Skin of body (tissue), 2 donors: ENCODE measurements around the gene BUD23. TPM values are rescaled to one million over a fixed set of nuclear protein-coding genes. Genes with fewer than 3 reads are reported as not detected.
"Not testable (repeated sequence)": the region's sequence is repeated elsewhere in the genome, so short reads cannot be mapped to it uniquely, and the experiment has no call there.

Source experiments
- DNase-seq: peaks from one replicate; lab custom pipeline; 2025; lab: John Stamatoyannopoulos, UW
- total RNA-seq: library from RNA; depleted of rRNA; stranded (reverse); fragments of >200 nt; gene quantifications from one replicate; pipeline ENCODE4 v1.2.3, GENCODE V29; 2014

The BUD23 gene
- total RNA-seq, 1 donor from 2014 or later, result 28.0 TPM

DNA sequence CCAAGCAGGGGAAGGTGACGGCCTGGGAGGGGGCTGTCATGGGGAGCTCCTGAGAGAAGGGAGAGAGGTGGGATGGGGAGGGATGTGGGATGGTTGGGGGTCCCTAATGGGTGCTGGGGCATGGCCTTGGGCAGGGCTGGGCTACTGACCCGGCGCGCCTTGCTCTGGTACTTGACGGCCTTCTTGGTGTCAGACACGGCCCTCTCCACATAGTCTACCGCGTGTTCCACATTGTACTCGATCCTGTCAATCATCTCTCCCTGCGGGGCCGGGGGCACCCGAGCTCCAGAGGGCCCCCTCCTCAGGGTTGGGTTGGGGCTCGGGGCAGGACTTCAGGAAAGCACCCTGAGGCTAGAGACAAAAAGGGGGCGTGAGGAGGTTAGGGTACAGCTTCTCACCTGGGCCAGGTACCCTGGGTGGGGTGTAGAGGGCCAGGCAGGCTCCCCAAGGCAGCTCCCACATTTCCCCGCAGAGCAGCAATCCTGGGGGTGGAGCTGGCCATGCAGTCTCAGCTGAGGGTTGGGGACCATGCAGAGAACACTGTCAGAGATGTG, 17.3 kb downstream of the BUD23 start:
- no peak for DNase-seq

DNA sequence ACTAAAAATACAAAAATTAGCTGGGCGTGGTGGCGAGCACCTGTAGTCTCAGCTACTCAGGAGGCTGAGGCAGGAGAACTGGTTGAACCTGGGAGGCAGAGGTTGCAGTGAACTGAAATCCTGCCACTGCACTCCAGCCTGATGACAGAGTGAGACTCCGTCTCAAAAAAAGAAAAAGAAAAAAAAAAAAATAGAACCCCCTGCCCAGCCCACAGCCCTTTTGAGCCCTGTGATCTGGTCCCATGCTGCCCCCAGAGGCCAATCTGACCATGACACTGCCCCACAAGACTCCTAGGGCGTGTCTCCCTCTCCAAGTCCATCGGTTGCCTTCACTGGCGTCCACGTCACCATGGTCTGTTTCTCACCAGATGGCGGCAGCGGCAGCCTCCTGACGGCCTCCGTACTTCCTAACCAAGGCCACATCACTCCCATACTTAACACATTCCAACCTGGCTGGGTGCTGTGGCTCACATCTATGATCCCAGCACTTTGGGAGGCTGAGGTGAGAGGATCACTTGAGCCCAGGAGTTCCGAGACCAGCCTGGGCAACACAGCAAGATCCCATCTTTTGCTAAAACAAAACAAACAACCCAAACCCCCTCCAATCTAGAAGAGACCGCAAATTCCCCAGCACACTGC, 18.1 kb downstream of the BUD23 start:
- DNase-seq, result no peak

DNA sequence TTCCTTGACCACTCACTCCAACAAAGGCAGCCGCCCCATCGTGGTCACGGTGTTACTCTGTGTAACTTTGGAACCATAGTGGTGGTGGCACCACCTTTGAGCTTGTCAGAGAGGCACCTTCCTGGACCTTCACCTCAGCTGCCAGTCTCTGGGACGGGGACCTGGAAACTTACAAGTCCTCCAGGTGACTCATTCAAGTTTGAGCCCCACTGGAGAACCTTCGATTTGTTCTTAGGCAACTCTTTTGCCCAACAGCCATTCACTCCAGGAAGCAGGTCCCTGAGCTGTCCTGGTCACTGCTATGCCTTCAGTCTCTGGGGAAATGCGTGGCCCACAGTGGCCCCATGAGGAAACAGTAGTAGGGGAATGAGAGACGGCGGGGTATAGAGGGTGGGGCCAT, 18.8 kb downstream of the BUD23 start:
- DNase-seq, result no peak

GRCh38 chr7:73702665-73703064, 19.3 kb downstream of the BUD23 start:
- no peak for DNase-seq

DNA sequence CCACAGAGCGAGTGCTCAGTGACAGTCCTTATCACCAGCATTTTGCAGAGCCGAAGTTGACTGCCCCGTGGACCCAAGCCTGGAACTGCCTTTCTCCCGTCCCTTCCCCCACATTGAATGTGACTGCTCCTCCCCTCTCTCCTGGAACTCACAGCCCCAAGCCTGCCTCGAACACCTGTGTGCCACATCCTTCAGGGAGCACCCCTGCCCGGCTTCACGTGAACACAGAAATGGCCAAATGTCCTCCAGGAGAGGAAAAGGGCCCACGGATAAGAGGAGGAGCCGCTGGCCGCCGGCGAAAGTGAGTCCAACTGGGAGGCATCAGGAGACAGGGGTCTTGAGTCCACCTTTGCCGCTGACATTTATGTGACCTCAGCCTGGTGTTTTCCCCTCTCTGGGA, 19.8 kb downstream of the BUD23 start:
- no peak for DNase-seq

DNA sequence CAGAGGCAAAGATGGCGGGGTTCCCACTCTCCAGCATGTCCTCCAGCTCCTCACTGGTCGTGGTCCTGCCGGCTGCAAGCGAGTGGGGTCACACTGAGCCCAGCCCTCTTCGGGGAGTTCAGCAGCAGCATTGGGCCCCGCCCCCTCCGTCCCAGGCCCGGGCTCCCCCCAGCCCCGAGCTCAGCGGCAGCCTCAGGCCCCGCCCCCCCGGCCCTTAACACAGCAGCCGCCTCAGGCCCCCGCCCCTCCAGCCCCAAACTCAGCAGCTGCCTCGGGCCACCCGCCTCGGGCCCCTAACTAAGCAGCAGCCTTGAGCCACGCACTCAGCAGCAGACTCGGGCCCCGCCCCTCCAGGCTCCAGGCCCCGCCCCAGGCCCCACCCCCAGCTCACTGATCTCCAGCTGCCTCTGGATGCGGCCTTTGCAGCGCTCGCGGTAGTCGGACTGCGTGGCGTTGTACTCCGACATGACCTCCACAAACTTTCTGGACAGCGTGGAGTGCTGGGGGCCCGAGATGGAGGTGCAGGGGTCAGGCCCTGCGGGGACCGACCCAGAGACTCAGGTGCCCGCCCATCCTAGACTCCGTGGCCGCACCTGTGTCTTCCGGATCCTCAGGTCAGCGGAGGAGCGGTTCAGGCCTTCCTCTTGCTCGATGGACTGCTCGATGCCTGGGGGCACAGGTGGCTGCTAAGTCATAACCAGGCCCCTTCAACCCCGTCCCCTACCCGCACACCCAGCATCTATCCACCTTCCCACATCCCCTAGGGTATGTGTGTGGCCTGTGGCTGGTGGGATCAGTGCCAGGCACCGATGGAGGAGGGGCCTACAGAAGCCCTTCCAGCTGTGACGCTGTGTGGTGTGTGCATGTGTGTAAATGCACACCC, 20.6 kb downstream of the BUD23 start:
- DNase-seq, result peak; percentile 68

GRCh38 chr7:73704640-73705550, 21.5 kb downstream of the BUD23 start:
- DNase-seq, result peak; percentile 65

DNA sequence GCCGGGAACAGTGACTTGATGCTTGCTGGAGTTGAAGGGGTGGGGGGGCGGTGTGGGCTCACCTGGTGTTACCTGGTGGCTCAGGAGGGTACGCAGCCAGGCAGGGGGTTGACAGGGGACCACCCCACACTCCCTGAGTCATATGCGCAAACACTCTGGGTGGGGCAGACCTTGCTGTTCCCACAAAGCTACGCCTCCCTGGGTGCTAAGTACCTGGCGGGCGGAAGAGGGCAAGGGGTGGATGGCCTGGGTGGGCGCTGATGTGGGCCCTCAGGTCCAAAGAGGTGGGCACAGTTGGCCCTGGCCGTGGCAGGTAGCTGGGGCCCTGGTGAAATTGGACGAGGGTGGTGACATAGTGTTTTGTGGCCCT, 22.1 kb downstream of the BUD23 start:
- no peak for DNase-seq

DNA sequence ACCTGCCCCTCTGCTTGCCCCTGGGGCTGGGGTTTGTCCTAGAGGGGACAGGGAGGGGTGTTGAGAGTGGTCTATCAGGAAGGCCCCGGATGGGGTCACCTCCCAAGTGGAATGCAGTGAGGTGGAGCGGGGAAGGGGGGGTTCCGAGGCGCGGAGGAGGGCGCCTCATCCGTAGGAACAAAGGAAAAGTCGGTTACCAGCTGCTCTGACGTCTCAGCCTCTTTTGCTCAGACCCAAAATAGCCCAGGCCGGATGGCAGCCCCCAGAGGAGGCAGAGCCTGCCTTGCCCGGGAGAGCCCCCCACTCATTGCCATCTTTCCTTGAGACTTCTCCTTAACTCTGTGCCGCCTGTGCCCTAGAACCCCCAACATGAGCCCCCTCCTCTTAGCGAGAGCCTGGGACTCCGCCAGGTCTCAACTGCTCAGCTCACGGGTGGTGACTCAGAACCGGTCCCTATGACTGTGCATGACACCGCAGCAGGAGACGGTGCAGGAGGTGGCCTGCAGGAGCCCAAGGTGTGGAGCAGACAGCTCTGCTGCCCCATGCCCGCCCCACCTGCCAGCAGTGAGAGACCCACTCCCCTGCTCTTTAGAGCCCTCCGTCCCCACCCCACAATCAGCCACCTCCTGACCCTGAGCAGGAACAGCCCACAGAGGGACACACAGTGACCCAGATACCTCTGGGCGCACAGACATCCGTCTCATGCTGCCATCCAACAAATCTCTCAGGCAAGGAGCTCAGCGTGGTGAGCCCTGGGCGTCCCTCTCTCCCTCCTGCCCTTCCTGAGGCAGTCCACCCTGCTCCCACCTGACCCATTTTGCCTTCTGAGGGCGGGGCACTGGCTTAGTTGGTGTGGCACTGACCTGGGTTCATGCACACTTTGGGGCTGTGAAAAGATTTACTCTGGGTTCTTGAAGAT, 23.0 kb downstream of the BUD23 start:
- DNase-seq, result no peak

DNA sequence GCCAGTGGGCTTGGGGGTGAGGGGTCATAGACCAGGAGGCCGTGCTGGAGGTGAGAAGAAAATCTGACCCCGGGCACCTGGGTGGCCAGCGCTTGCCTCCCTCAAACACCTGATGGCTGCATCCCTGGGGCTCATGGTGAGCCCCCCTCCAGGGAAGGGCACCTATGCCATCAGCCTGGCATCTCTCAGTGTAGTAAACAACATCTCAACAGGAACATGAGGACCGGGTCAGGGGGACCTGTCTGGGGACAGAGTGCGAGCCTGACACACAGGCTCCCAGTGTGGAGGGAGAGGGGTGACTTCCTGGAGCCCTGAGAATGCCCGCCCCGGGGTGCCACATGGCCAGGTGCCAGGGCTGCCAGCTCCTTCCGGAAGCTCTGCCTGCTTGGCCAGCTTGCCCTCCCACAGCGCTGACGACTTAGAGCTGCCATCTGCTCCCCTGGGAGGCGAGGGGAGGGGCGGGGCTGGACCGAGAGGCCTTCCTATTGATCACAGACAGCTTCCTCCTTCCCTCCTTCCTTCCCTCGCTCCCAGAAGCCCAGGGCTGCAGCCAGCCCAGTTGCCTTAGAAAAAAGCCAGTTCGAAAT, 23.7 kb downstream of the BUD23 start:
- DNase-seq, result no peak

DNA sequence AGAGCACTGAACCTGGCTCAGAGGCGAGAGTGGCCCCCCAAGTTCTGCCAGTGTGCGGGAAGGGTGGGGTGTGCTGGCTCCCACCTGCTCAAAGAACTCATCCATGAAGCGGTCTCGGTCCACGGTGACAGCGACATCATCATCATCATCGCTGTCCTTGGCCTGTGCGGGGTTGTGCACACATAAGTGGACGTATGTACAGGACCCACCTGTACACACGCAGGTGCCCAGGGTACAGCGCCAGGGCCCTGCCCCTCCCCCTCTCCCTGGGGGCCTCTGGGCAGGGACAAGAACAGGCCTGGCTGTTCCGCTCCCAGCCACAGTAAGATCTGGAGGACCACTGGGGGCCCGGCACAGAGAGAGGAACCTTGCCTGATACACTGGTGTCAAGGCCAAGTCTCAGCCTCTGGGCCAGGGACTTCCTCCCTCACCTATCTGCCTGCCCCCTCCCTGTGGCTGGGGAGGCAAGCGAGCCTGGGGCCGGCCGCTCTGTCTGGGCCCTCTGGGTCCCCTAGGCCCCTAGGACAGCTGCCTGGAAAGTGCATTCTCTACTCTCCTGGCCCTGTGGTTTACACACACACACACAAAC, 25.7 kb downstream of the BUD23 start:
- DNase-seq, result no peak

DNA sequence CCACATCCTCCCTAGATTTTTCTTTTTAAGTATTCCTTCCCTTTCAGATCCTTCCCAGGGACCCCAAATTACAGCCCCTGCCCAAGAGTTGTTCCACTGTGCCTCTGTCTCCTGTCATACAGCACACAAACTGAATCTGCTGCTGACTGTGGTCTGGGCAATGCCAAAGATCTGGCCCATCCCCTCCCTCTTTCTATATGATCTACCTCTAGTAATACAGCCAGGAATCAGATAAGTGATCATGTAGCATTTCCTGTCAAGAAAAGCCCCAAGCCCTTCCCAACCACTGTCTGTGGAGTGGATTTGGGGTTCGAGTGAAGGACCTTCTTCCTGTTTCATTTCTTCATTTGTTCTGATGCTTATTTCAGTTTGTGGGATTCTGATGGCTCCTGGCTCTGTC, 29.4 kb downstream of the BUD23 start:
- no peak for DNase-seq

GRCh38 chr7:73713319-73713718, 29.9 kb downstream of the BUD23 start:
- DNase-seq, result not testable (repeated sequence)

- DNase-seq, result peak; percentile 41
Measured at GRCh38 chr7:73715648-73716317, 32.4 kb downstream of the BUD23 start.

DNA sequence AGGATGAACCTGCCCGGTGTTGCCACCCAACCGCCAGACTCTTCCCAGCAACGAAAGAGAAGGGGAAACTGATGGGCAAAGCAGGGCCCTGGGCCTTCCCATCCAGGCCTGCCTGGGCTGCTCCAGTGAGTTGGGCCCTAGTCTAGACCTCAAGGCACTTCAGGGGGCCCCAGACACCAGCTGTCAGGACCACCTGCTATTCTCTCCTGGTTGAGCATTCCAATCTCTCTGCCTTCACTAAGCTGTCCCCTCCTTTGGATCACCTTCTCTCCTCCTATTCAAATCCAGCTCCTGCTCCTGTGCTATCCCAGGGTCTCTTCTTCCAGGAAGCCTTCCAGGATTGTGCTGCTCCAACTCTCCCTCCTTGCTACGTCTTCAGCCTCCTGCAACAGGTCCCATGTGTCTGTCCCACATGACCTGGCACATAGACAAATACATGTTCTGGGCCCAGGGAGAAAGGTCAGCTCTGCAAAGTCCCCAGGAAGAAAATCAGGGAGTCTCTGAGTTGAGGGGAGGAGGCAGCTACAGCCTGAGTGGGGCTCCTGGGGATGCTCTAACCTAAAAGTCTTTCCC, 33.0 kb downstream of the BUD23 start:
- DNase-seq, result no peak

DNA sequence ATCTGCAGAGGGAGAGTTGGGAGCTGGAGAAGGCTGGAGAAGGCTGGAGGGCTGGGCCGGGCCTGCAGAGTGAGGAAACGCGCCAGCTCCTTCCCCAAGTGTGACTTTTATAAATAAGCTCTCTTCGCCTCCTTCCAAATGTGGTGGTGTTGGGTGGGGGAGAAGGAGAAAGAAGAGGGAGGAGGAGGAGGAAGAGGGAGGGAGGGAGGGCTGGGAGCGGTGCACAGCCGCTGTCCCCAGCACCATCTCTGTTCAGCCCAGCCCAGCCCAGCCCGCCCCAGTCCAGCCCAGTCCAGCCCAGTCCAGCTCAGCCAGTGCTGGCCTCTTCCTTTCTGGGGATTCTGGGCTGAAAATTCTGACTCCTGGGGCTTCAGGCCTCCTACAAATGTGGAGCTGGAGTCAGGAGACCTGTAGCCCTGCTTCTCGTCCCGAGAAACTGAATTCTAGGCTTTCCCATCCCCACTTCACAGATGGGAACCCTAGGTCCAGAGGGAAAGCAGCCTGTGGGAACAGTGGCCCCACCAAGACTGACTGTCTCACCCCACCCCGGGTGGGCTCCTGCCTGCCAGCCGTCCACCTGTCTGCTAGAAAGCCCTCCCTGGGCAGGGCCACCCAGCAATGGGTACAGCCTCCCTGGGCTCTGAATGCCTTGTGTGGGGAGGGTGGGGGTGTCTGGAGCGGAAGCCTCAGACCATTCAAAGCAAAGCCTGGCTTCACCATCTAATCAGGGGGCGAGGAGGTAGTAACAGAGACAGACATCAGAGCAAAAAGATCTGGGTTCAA, 33.8 kb downstream of the BUD23 start:
- no peak for DNase-seq

- DNase-seq, result no peak
Measured at GRCh38 chr7:73717991-73718405, 34.6 kb downstream of the BUD23 start.

DNA sequence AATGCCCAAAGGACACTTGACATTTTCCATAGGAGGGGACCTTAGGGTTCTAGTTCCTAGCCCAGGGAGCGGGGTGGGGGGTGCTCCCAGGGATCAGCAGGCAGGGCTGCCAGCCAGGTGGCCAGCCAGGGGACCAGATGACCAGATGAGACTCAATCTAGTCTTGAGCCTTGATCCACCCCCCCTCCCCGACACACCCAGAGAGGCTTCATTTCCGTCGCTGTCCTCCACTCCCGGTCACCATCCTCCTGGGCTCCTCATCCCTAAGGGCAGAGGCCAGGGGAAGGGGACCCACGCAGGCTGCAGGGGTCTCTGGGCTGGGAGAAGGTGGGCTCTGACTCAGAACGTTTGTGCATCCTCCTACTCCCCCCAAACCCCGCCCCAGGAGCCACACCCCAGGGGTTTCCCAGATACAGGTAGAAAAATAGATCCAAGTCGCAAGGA, 35.1 kb downstream of the BUD23 start:
- no peak for DNase-seq
